SK-N-SH (cell line): ENCODE data around the gene ADAMTS4. TPM values are rescaled to one million over a fixed set of nuclear protein-coding genes. Genes with fewer than 3 reads are reported as not detected.

Experiments used
- CTCF ChIA-PET: fragments of 300-600, 350-600 bp; formaldehyde crosslinking; extraction: SDS; loops from one replicate; lab custom pipeline; 2021; lab: Yijun Ruan, JAX
- POLR2A ChIA-PET: fragments of 350-600 bp; sonication (Branson Sonifier 250); formaldehyde crosslinking; extraction: SDS; loops from one replicate; lab custom pipeline; 2020; ENCODE audit warnings: antibody characterized with exemption, inconsistent platforms; lab: Yijun Ruan, JAX
- DNase-seq: peaks from one replicate; pipeline ENCODE4 v3.0.0; 2012
- H2AFZ ChIP-seq: fragments of 200-600 bp; sonication (generic); 2 replicates; pipeline ENCODE4 v1.8.1; 2016; ENCODE audit warnings: antibody characterized with exemption, mild to moderate bottlenecking, low read depth
- H3F3A ChIP-seq: fragments of 200-600 bp; sonication (generic); replicated peaks from 2 replicates; pipeline ENCODE3; 2016; ENCODE audit warnings: antibody characterized with exemption, mild to moderate bottlenecking; ENCODE audit not compliant: insufficient read depth
- H3K27ac ChIP-seq, 2 experiments: fragments of 200-500 bp in 1 of 2; fragments of 200-600 bp in 1 of 2; sonication (Bioruptor generic) in 1 of 2; sonication (generic), shearing (Covaris generic) in 1 of 2; 2 replicates each; pipeline versions ENCODE4 v1.5.1 to v1.6.1; 2014 to 2016; ENCODE audit warnings: low read depth in 2 of 2, inconsistent platforms in 1 of 2, low read length in 1 of 2, mild to moderate bottlenecking in 1 of 2, mixed read lengths in 1 of 2
- H3K27me3 ChIP-seq: fragments of 200-600 bp; sonication (generic), shearing (Covaris generic); 2 replicates; pipeline ENCODE4 v1.6.1; 2016; ENCODE audit warnings: mixed run types; ENCODE audit not compliant: insufficient read depth
- H3K36me3 ChIP-seq, 2 experiments: fragments of 200-500 bp in 1 of 2; fragments of 200-600 bp in 1 of 2; sonication (Bioruptor generic) in 1 of 2; sonication (generic) in 1 of 2; replicated peaks in 1 of 2; 2 replicates each; pipeline versions ENCODE3 to v1.5.1; 2014 to 2016; ENCODE audit warnings: low read length in 1 of 2, mild to moderate bottlenecking in 1 of 2; ENCODE audit not compliant: insufficient read depth in 2 of 2, control insufficient read depth in 1 of 2
- H3K4me1 ChIP-seq, 2 experiments: fragments of 200-500 bp in 1 of 2; fragments of 200-600 bp in 1 of 2; sonication (Bioruptor generic) in 1 of 2; sonication (generic), shearing (Covaris generic) in 1 of 2; 2 replicates each; pipeline versions ENCODE4 v1.5.1 to v1.6.1; 2014 to 2016; ENCODE audit warnings: low read depth in 1 of 2, low read length in 1 of 2, mixed run types in 1 of 2; ENCODE audit not compliant: insufficient read depth in 2 of 2, control insufficient read depth in 1 of 2
- H3K4me2 ChIP-seq: fragments of 200-600 bp; sonication (generic), shearing (Covaris generic); 2 replicates; pipeline ENCODE4 v1.6.1; 2017; ENCODE audit warnings: mixed run types
- H3K4me3 ChIP-seq, 2 experiments: fragments of 200-500 bp in 1 of 2; fragments of 200-600 bp in 1 of 2; sonication (Bioruptor generic) in 1 of 2; sonication (generic), shearing (Covaris generic) in 1 of 2; 2 replicates each; pipeline versions ENCODE4 v1.5.1 to v1.8.1; 2014 to 2016; ENCODE audit warnings: low read depth in 2 of 2, inconsistent platforms in 1 of 2, low read length in 1 of 2, mild to moderate bottlenecking in 1 of 2, mixed read lengths in 1 of 2, moderate library complexity in 1 of 2
- H3K79me2 ChIP-seq: fragments of 200-600 bp; sonication (generic); 2 replicates; pipeline ENCODE4 v1.8.1; 2017; ENCODE audit warnings: mild to moderate bottlenecking; ENCODE audit not compliant: insufficient read depth
- H3K9ac ChIP-seq: fragments of 200-600 bp; sonication (generic); 2 replicates; pipeline ENCODE4 v1.6.1; 2017; ENCODE audit warnings: mixed run types
- H3K9me2 ChIP-seq: fragments of 200-600 bp; sonication (generic); 2 replicates; pipeline ENCODE4 v1.6.1; 2017; ENCODE audit warnings: mixed run types
- H3K9me3 ChIP-seq: fragments of 200-600 bp; sonication (generic); 2 replicates; pipeline ENCODE4 v1.6.1; 2017; ENCODE audit warnings: mixed run types, mild to moderate bottlenecking, moderate library complexity
- H4K20me1 ChIP-seq: fragments of 200-600 bp; sonication (generic); 2 replicates; pipeline ENCODE4 v1.6.1; 2017; ENCODE audit warnings: mild to moderate bottlenecking, mixed run types; ENCODE audit not compliant: insufficient read depth
- CHD2 ChIP-seq: fragments of 150-350 bp; IDR thresholded peaks from 2 replicates; pipeline ENCODE4 v1.6.1; 2018; ENCODE audit warnings: low read length; ENCODE audit not compliant: partially characterized antibody
- EZH2phosphoT487 ChIP-seq: fragments of 200-600 bp; sonication (generic); IDR thresholded peaks from 2 replicates; pipeline ENCODE4 v1.6.1; 2017; ENCODE audit warnings: low read depth, mixed run types, mild to moderate bottlenecking, antibody characterized with exemption, moderate library complexity, borderline replicate concordance
- GATA2 ChIP-seq: sonication (generic); formaldehyde crosslinking; IDR thresholded peaks from 2 replicates; pipeline ENCODE4 v1.5.0; 2020; ENCODE audit warnings: mild to moderate bottlenecking, missing genetic modification reagents
- JUND ChIP-seq: IDR thresholded peaks from 2 replicates; pipeline ENCODE4 v1.4.0; 2012
- MEF2A ChIP-seq: IDR thresholded peaks from 2 replicates; pipeline ENCODE4 v1.4.0; 2012; ENCODE audit warnings: low read depth, borderline replicate concordance
- MXI1 ChIP-seq: IDR thresholded peaks from 2 replicates; pipeline ENCODE4 v1.6.1; 2012; ENCODE audit warnings: mild to moderate bottlenecking, low read depth, low read length, improper control_type of control experiment
- NFIC ChIP-seq: IDR thresholded peaks from 2 replicates; pipeline ENCODE4 v1.4.0; 2012; ENCODE audit warnings: borderline replicate concordance
- POLR2AphosphoS5 ChIP-seq: IDR thresholded peaks from 2 replicates; pipeline ENCODE4 v1.6.1; 2012; ENCODE audit warnings: low read depth, low read length
- REST ChIP-seq: IDR thresholded peaks from 2 replicates; pipeline ENCODE4 v1.6.1; 2012; ENCODE audit warnings: mild to moderate bottlenecking, low read depth, low read length, moderate library complexity
- RFX5 ChIP-seq: IDR thresholded peaks from 2 replicates; pipeline ENCODE4 v1.6.1; 2012; ENCODE audit warnings: mild to moderate bottlenecking, improper control_type of control experiment, low read length
- RXRA ChIP-seq: IDR thresholded peaks from 2 replicates; pipeline ENCODE4 v1.4.0; 2012; ENCODE audit warnings: low read depth, mild to moderate bottlenecking, borderline replicate concordance
- SMC3 ChIP-seq: IDR thresholded peaks from 2 replicates; pipeline ENCODE4 v1.6.1; 2012; ENCODE audit warnings: low read depth, low read length, improper control_type of control experiment
- TCF12 ChIP-seq: IDR thresholded peaks from 2 replicates; pipeline ENCODE4 v1.4.0; 2012
- WGBS: methylation state at CpG from one replicate; pipeline ENCODE4 v1.1.6; 2017; ENCODE audit warnings: low lambda C conversion rate; 5-methylcytosine and 5-hydroxymethylcytosine counted together
- polyA plus RNA-seq, 3 experiments: library from polyadenylated mRNA; depleted of rRNA; stranded (reverse); fragments of >200 nt; gene quantifications; 2 replicates each; pipeline ENCODE4 v1.2.3, GENCODE V29; 2012

Gene ADAMTS4
- polyA plus RNA-seq, 1 of the 3 experiments (the other 2 are of a cell fraction), result 1.2 TPM

DNA sequence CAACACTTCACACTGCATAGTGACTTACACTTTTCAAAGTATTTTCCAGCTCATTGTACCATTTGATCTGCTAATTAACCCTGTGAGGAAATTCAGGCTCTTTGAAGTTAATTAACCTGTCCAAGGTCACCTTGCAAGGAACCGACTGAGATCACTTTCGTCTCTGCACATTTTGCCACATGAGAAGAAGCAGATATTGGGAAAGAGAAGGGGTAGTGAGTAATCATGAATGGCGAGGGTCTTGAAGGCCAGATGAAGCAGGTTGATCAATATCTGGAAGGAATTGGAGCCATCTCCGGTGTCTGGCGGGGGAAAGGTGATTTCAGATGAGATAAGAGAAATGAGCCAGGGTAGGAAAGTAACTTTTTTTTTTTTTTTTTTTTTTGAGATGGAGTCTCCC is 21.1 kb upstream of the ADAMTS4 start:
- Histone ChIP-seq H3K4me3 (no peak overlapping the region), H3K9ac (no peak overlapping the region), H3K4me1 (peaks cover 0 to under 1% of the 10 kb centered on the region in 2 experiments; a peak in 1 of 4 replicates), H3K9me3 (no peaks in the 10 kb centered on the region), H3K36me3 (peaks cover 0 to 4% of the 10 kb centered on the region in 2 experiments), H3K27ac (no peak overlapping the region), H2AFZ (no peak overlapping the region), H3K9me2 (no peaks in the 10 kb centered on the region), H3K4me2 (no peak overlapping the region), H3K27me3 (no peaks in the 10 kb centered on the region), H4K20me1 (no peaks in the 10 kb centered on the region), H3K79me2 (no peaks in the 10 kb centered on the region), H3F3A (peaks cover 4% of the 10 kb centered on the region)
- ChIA-PET POLR2A (interaction anchor here (1.7 kb wide), 1 partner anchor 18 kb away, joined by 6 read pairs; the partner anchor contains the start of gene NDUFS2), CTCF (interaction anchor here (0.7 to 6.0 kb wide), 11 partner anchors 6 to 843 kb away, joined by 3 to 40 read pairs (median 4); partner anchors contain the start of genes NDUFS2 and TOMM40L)
- no peak for DNase-seq
- no peak for TF ChIP-seq MEF2A
- TF ChIP-seq REST, result no peak
- no peak for TF ChIP-seq POLR2AphosphoS5
- TF ChIP-seq GATA2 (CRISPR knock-in tag), result no peak
- no peak for TF ChIP-seq TCF12
- WGBS, result 82% methylated on average over 5 of the region's 5 CpGs

GRCh38 chr1:161219078-161219892 is 20.4 kb upstream of the ADAMTS4 start:
- no peaks in the 10 kb centered on the region for H3K27me3 ChIP-seq
- TF ChIP-seq RXRA, result no peak
- no peak for TF ChIP-seq MXI1
- no peak for TF ChIP-seq TCF12
- no peak for TF ChIP-seq EZH2phosphoT487
- TF ChIP-seq SMC3, result no peak
- TF ChIP-seq JUND, result no peak
- TF ChIP-seq GATA2 (CRISPR knock-in tag), result no peak
- TF ChIP-seq RFX5, result no peak
- no peak for TF ChIP-seq CHD2
- TF ChIP-seq NFIC, result no peak
- DNase-seq, result no peak
- H2AFZ ChIP-seq, result no peak overlapping the region
- POLR2A ChIA-PET, result interaction anchor here (0.6 to 1.7 kb wide), 2 partner anchors 17 to 31 kb away, joined by 4 to 6 read pairs; partner anchors contain the start of gene NDUFS2
- peaks cover 3 to 8% of the 10 kb centered on the region in 2 experiments for H3K36me3 ChIP-seq
- no peak overlapping the region for H3K4me2 ChIP-seq
- H3K79me2 ChIP-seq, result no peaks in the 10 kb centered on the region
- no peaks in the 10 kb centered on the region for H3K9me3 ChIP-seq
- 85% methylated on average over 5 of the region's 5 CpGs for WGBS
- no peaks in the 10 kb centered on the region for H3F3A ChIP-seq
- no peak overlapping the region for H3K4me3 ChIP-seq
- H3K4me1 ChIP-seq, result no peaks in the 10 kb centered on the region; a peak in 1 of 4 replicates
- CTCF ChIA-PET, result interaction anchor here (0.7 to 6.0 kb wide), 10 partner anchors 7 to 843 kb away, joined by 3 to 40 read pairs (median 4); partner anchors contain the start of genes NDUFS2 and TOMM40L
- no peaks in the 10 kb centered on the region for H3K9me2 ChIP-seq
- H3K9ac ChIP-seq, result no peak overlapping the region
- H3K27ac ChIP-seq, result no peak overlapping the region
- H4K20me1 ChIP-seq, result no peaks in the 10 kb centered on the region
